Lower leg skin (tissue), 4 donors: ENCODE data around the gene FOXC2. TPM values are rescaled to one million over a fixed set of nuclear protein-coding genes. Genes with fewer than 3 reads are reported as not detected.

Experiments
- DNase-seq, 2 donors: peaks; one replicate each; pipeline ENCODE4 v3.0.0-alpha.2; 2019; ENCODE audit warnings: low spot score in 2 of 2
- H3K4me3 ChIP-seq: fragments of 200-600 bp; sonication (generic); 2 replicates; pipeline ENCODE4 v1.5.1; 2017; ENCODE audit warnings: mild to moderate bottlenecking, low read depth; ENCODE audit not compliant: poor library complexity, severe bottlenecking
- POLR2A ChIP-seq, 2 donors: fragments of 450-650 bp; IDR thresholded peaks; one replicate each; pipeline ENCODE4 v1.6.1; 2016 to 2017; ENCODE audit warnings: antibody characterized with exemption in 2 of 2, mild to moderate bottlenecking in 1 of 2, moderate library complexity in 1 of 2
- WGBS, 2 donors: methylation state at CpG; one replicate each; pipeline ENCODE4 v1.1.5; 2018; 5-methylcytosine and 5-hydroxymethylcytosine counted together
- intact Hi-C: fragments of 100-400 bp; cut with DNase I; formaldehyde crosslinking; loops from one replicate; pipeline ENCODE4 v1.15.0; 2023; ENCODE audit warnings: low total_unique reads
- total RNA-seq, 4 donors: library from RNA; depleted of rRNA; stranded (reverse); fragments of >200 nt; gene quantifications; one replicate each; pipeline ENCODE4 v1.1.0, GENCODE V29; 2016
- TF ChIP-seq, protein P1 (sequence below), 3 donors: fragments of 450-650 bp; IDR thresholded peaks; one replicate each; pipeline ENCODE4 v1.5.1; 2016; ENCODE audit warnings: antibody characterized with exemption in 3 of 3, mild to moderate bottlenecking in 3 of 3, moderate library complexity in 2 of 3

The FOXC2 gene
- total RNA-seq, 4 donors from 2014 or later, result 0.16 to 0.32 (median 0.17) TPM; not detected in 1

DNA sequence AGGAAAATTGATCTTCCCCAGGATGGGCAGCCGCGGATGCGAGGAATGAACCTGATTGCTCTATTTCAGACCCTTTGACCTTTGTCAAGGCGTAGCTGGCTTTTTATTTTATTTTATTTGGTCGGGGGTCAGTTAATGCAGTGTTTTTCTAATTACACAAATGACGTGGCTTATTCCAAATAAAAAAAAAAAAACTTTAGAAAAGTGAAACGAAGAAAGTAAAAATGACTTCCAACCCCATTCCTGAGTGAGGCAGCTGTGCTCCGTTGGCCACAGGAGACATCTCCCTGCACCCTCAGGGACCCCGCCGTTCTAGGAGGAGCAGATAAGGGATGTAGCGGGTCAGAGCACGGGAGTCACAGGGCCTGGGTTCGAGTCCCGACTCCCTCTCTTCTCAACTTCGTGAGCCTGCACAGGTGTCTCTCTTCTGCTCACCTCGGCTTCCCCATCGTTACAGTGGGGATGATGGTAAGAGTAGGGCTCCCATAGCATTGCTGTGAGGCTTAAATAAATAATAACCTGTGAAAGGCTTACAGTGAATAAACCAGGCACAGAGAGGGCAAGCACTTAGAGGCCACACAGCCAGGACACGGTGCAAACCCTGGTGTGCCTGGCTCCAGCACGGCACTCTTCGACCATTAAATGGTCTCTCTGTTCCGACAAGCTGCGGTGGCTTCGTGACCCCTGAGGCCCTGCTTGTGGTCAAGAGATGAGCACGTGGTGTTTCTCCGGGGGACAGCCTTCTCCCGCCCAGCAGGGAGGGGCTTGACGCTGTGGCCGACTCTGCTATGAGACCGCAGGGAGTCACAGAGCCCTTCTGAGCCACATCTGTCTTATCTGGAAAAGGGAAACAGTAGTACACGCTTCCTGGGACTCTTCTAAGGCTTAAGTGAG, 46.1 kb upstream of the FOXC2 start:
- DNase-seq, result no peak
- intact Hi-C loops, result no loop called here
- WGBS, 2 donors, result 47 to 50% methylated on average over 30 of the region's 30 CpGs
- TF ChIP-seq POLR2A (IDR thresholded peaks at IDR 0.05), result no peak
- TF ChIP-seq, protein P1, sequence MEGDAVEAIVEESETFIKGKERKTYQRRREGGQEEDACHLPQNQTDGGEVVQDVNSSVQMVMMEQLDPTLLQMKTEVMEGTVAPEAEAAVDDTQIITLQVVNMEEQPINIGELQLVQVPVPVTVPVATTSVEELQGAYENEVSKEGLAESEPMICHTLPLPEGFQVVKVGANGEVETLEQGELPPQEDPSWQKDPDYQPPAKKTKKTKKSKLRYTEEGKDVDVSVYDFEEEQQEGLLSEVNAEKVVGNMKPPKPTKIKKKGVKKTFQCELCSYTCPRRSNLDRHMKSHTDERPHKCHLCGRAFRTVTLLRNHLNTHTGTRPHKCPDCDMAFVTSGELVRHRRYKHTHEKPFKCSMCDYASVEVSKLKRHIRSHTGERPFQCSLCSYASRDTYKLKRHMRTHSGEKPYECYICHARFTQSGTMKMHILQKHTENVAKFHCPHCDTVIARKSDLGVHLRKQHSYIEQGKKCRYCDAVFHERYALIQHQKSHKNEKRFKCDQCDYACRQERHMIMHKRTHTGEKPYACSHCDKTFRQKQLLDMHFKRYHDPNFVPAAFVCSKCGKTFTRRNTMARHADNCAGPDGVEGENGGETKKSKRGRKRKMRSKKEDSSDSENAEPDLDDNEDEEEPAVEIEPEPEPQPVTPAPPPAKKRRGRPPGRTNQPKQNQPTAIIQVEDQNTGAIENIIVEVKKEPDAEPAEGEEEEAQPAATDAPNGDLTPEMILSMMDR (IDR thresholded peaks at IDR 0.05), result no peak
- H3K4me3 ChIP-seq, result no peak overlapping the region

DNA sequence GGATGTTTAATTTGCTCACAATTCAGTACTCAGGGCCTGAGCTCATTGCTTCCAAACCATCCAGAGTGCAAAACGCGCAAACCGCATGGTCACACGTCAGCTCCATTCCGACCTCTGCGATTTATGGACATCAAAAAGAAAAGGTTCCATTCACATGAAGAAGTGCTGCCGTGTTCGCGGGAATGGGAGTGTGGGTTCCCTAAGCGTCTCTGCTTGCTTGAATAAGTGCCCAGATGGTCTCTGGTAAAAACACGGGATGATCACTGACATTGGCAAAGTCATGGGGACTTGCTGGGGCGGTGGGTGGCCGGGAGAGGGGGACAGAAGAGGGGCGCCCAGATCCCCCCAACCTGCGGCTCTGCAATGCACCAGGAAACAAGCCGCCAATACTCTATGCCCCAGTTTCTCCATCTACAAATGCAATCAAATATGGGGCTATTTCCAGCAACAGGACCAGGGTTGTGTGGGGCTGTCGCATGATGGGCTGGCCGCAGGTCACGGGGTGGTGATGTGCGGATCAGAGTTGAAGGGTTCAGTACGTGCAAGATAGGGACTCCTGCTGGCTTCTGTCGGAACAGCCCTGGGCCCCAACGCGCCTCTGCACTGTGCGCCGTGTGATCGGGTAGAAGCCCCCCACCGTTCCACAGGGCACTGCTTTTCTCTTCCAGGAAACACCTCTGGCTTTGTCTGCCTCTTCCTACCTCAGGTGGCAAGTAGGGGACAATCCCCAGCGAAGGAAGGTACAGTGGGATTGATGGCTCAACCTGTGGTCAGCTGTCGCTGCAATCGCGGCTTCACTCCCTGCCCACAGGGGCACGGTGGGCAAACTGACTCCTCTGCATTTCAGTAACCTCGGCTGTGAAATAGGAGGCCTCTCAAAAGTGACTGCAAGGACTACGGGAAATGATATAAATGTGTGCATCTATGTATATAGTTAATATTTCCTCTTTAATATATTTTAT, 45.1 kb upstream of the FOXC2 start:
- TF ChIP-seq, protein P1 (IDR thresholded peaks at IDR 0.05), result no peak
- no peak for TF ChIP-seq POLR2A (IDR thresholded peaks at IDR 0.05)
- 72 to 75% methylated on average over 35 of the region's 35 CpGs for WGBS, 2 donors
- no peak for DNase-seq
- no peak overlapping the region for H3K4me3 ChIP-seq
- intact Hi-C loops, result no loop called here

DNA sequence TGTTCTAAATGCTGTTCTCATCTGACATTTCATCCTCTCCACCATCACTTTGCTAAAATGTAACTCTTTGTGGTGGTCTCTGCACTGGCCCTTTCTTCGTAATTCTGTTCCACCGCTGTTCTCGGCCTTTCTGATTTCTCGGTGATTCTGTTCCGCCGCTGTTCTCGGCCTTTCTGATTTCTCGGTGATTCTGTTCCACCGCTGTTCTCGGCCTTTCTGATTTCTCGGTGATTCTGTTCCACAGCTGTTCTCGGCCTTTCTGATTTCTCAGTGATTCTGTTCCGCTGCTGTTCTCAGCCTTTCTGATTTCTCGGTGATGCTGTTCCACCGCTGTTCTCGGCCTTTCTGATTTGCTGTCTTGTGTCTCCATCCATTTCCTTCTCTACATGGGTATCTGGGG, 44.0 kb upstream of the FOXC2 start:
- 78 to 81% methylated on average over 16 of the region's 16 CpGs for WGBS, 2 donors
- intact Hi-C loops, result no loop called here
- H3K4me3 ChIP-seq, result no peak overlapping the region
- TF ChIP-seq POLR2A (IDR thresholded peaks at IDR 0.05), result no peak
- TF ChIP-seq, protein P1 (IDR thresholded peaks at IDR 0.05), result no peak
- no peak for DNase-seq

DNA sequence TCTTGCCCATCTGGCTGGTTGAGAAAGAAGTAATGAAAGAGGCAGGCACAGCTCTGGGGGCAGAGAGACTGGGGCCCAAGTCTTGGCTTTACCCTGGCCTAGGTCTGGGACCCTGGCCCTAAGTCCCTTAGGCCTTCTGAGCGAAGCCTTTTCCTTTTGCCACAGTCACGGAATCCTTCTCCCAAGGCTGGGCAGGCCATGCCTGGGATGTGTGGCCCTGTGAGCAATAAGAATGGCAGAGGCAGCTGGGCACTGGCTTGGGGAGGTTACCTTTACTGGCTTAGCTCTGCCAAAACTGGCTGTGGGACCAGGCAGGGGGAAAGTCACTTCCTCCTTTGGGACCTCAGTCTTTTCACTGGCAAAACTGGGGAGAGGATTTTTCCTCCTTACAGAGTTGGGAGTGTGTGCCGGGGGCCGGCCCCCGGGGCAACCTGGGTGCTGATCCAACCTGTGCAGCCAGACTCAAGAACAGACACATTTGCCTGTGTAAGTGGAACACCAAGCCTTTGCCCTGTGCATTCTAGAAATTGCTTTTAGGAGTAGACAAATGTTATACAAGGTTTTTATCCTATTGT, 43.4 kb upstream of the FOXC2 start:
- intact Hi-C loops, result no loop called here
- WGBS, 2 donors, result 70 to 72% methylated on average over 5 of the region's 5 CpGs
- no peak overlapping the region for H3K4me3 ChIP-seq
- no peak for DNase-seq
- TF ChIP-seq, protein P1 (IDR thresholded peaks at IDR 0.05), result no peak
- no peak for TF ChIP-seq POLR2A (IDR thresholded peaks at IDR 0.05)

DNA sequence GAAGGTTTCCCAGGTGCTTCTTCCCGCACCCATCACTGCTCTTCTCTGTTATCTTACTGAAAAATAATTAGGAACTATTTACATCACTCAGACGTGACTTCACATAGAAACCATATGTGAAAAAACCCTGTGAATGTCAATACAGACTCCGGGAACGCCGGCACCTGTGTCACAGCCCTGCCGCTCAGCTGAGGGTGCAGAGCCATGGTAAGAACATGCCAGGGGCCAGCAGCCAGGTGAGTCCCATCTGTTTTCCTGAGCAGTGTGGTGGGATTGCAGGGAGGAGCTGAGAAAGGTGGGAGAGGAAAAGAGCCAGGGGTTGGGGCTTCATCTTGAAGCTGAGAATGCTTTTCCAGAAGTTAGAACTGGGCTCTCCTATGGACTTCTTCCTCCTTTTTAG, 42.6 kb upstream of the FOXC2 start:
- no peak overlapping the region for H3K4me3 ChIP-seq
- TF ChIP-seq POLR2A (IDR thresholded peaks at IDR 0.05), result no peak
- TF ChIP-seq, protein P1 (IDR thresholded peaks at IDR 0.05), result no peak
- intact Hi-C loops, result no loop called here
- no peak for DNase-seq
- 55 to 59% methylated on average over 6 of the region's 6 CpGs for WGBS, 2 donors
